Common myeloid progenitor, CD34-positive (primary cell): ENCODE measurements around the gene PDE11A.

Experiments
- CTCF ChIA-PET: fragments of 350-600 bp; sonication (Branson Sonifier 250); formaldehyde crosslinking; loops from one replicate; lab custom pipeline; 2021; ENCODE audit warnings: antibody characterized with exemption; lab: Charles Lee
- POLR2A ChIA-PET: fragments of 350-600 bp; sonication (Branson Sonifier 250); formaldehyde crosslinking; loops from one replicate; lab custom pipeline; 2021; ENCODE audit warnings: antibody characterized with exemption; lab: Charles Lee
- DNase-seq, 3 donors: peaks; one replicate each; pipeline versions ENCODE4 v3.0.0 to v3.0.0-alpha.2; 2013
- H3K27ac ChIP-seq, 2 experiments: 1 replicate in 1 of 2; 2 replicates in 1 of 2; pipeline ENCODE4 v1.7.0; 2013; ENCODE audit warnings: inconsistent platforms in 2 of 2, low read length in 2 of 2, mild to moderate bottlenecking in 2 of 2, low read depth in 1 of 2, moderate library complexity in 1 of 2; ENCODE audit not compliant: severe bottlenecking in 2 of 2, insufficient read depth in 1 of 2, poor library complexity in 1 of 2
- H3K27me3 ChIP-seq, 5 experiments: replicated peaks in 2 of 5; 1 replicate in 3 of 5; 2 replicates in 2 of 5; pipeline versions ENCODE4 v1.6.1 to v1.7.0; 2013; ENCODE audit warnings: low read length in 4 of 5, mild to moderate bottlenecking in 2 of 5, moderate library complexity in 2 of 5, inconsistent platforms in 1 of 5; ENCODE audit not compliant: insufficient read depth in 5 of 5, control insufficient read depth in 4 of 5
- H3K36me3 ChIP-seq, 4 experiments: 1 replicate in 2 of 4; 2 replicates in 2 of 4; pipeline versions ENCODE4 v1.6.1 to v1.7.0; 2013; ENCODE audit warnings: low read length in 3 of 4, control low read depth in 1 of 4, mild to moderate bottlenecking in 1 of 4; ENCODE audit not compliant: control insufficient read depth in 4 of 4, insufficient read depth in 4 of 4
- H3K4me1 ChIP-seq, 4 experiments: 1 replicate in 3 of 4; 2 replicates in 1 of 4; pipeline versions ENCODE4 v1.6.1 to v1.7.1; 2013; ENCODE audit warnings: low read length in 3 of 4, mild to moderate bottlenecking in 3 of 4, control low read depth in 1 of 4, inconsistent platforms in 1 of 4, moderate library complexity in 1 of 4; ENCODE audit not compliant: control insufficient read depth in 4 of 4, insufficient read depth in 4 of 4; ENCODE audit errors: control extremely low read depth in 1 of 4
- H3K4me3 ChIP-seq, 7 experiments: 1 replicate in 4 of 7; 2 replicates in 3 of 7; pipeline versions ENCODE4 v1.5.1 to v1.7.0; 2013; ENCODE audit warnings: mild to moderate bottlenecking in 7 of 7, low read length in 6 of 7, moderate library complexity in 6 of 7, inconsistent platforms in 2 of 7, low read depth in 2 of 7, control low read depth in 1 of 7; ENCODE audit not compliant: insufficient read depth in 4 of 7, control insufficient read depth in 1 of 7; ENCODE audit errors: extremely low read depth in 1 of 7
- H3K9me3 ChIP-seq, 5 experiments: 1 replicate in 4 of 5; 2 replicates in 1 of 5; pipeline versions ENCODE4 v1.6.1 to v1.7.1; 2013; ENCODE audit warnings: low read length in 4 of 5, mild to moderate bottlenecking in 2 of 5, inconsistent platforms in 1 of 5, low read depth in 1 of 5, moderate library complexity in 1 of 5; ENCODE audit not compliant: control insufficient read depth in 4 of 5, insufficient read depth in 2 of 5; ENCODE audit errors: control extremely low read depth in 1 of 5
- WGBS: methylation state at CpG from one replicate; pipeline ENCODE4 v1.1.5; 2013; ENCODE audit not compliant: insufficient coverage; 5-methylcytosine and 5-hydroxymethylcytosine counted together

PDE11A gene

GRCh38 chr2:177604271-177605065 lies 468.1 kb downstream of the PDE11A start:
- Histone ChIP-seq H3K27ac (no peak overlapping the region), H3K4me3 (no peak overlapping the region), H3K9me3 (peaks cover 0 to 3% (median 0%) of the 10 kb centered on the region in 5 experiments), H3K4me1 (peaks cover 0 to under 1% (median 0%) of the 10 kb centered on the region in 4 experiments), H3K36me3 (no peaks in the 10 kb centered on the region), H3K27me3 (no peaks in the 10 kb centered on the region)
- POLR2A ChIA-PET = no interaction called here
- CTCF ChIA-PET = interaction anchor here (0.7 to 1.9 kb wide), 13 partner anchors 11 to 440 kb away, joined by 3 to 8 read pairs (median 4); no protein-coding TSS in a partner anchor
- DNase-seq = peak; percentile 36 to 55 (median 47)
- whole genome bisulfite sequencing = 100% methylated on average over 2 of the region's 3 CpGs

- no peak overlapping the region for H3K27ac ChIP-seq
- peaks cover 0 to 7% (median 0%) of the 10 kb centered on the region in 4 experiments for H3K4me1 ChIP-seq
- H3K27me3 ChIP-seq = no peaks in the 10 kb centered on the region
- CTCF ChIA-PET = interaction anchor here (0.9 to 1.9 kb wide), 11 partner anchors 10 to 439 kb away, joined by 3 to 8 read pairs (median 4); no protein-coding TSS in a partner anchor
- no peak overlapping the region for H3K4me3 ChIP-seq
- peaks cover 0 to 3% (median 0%) of the 10 kb centered on the region in 5 experiments for H3K9me3 ChIP-seq
- POLR2A ChIA-PET = no interaction called here
- WGBS = no CpG with 5 or more reads among the region's 3 CpGs
- DNase-seq = no peak
- no peaks in the 10 kb centered on the region for H3K36me3 ChIP-seq
Observed at GRCh38 chr2:177603768-177604167, 468.8 kb downstream of the PDE11A start.

- Histone ChIP-seq H3K4me3 (no peak overlapping the region), H3K27ac (no peak overlapping the region), H3K27me3 (no peaks in the 10 kb centered on the region), H3K9me3 (peaks cover 0 to 3% (median 0%) of the 10 kb centered on the region in 5 experiments), H3K36me3 (no peaks in the 10 kb centered on the region), H3K4me1 (peaks cover 0 to 9% (median 0%) of the 10 kb centered on the region in 4 experiments)
- POLR2A ChIA-PET = no interaction called here
- CTCF ChIA-PET = interaction anchor here (1.2 to 2.2 kb wide), 4 partner anchors 11 to 268 kb away, joined by 3 to 8 read pairs (median 5); no protein-coding TSS in a partner anchor
- no peak for DNase-seq
- WGBS = no CpG with 5 or more reads among the region's 5 CpGs
Observed at GRCh38 chr2:177603181-177603580, 469.4 kb downstream of the PDE11A start.

- no peaks in the 10 kb centered on the region for H3K27me3 ChIP-seq
- ChIA-PET CTCF (interaction anchor here (0.7 to 2.2 kb wide), 5 partner anchors 10 to 464 kb away, joined by 3 to 6 read pairs (median 3); no protein-coding TSS in a partner anchor), POLR2A (interaction anchor here (0.6 kb wide), 1 partner anchor 22 kb away, joined by 5 read pairs; no protein-coding TSS in a partner anchor)
- no peaks in the 10 kb centered on the region for H3K36me3 ChIP-seq
- H3K27ac ChIP-seq = no peak overlapping the region
- no peak for DNase-seq
- no peak overlapping the region for H3K4me3 ChIP-seq
- peaks cover 0 to 3% (median 0%) of the 10 kb centered on the region in 5 experiments for H3K9me3 ChIP-seq
- WGBS = 94% methylated on average over 2 of the region's 2 CpGs
- peaks cover 0 to 9% (median 0%) of the 10 kb centered on the region in 4 experiments for H3K4me1 ChIP-seq
Observed at GRCh38 chr2:177602611-177603164, 469.9 kb downstream of the PDE11A start.

GRCh38 chr2:177600917-177601316 lies 471.7 kb downstream of the PDE11A start:
- no peak overlapping the region for H3K4me3 ChIP-seq
- 100% methylated on average over 2 of the region's 2 CpGs for WGBS
- ChIA-PET CTCF (interaction anchor here (1.8 to 2.2 kb wide), 2 partner anchors 8 to 16 kb away, joined by 6 read pairs; no protein-coding TSS in a partner anchor), POLR2A (no interaction called here)
- no peaks in the 10 kb centered on the region for H3K36me3 ChIP-seq
- H3K27me3 ChIP-seq = no peaks in the 10 kb centered on the region
- H3K9me3 ChIP-seq = peaks cover 0 to 3% (median 0%) of the 10 kb centered on the region in 5 experiments
- H3K4me1 ChIP-seq = peaks cover 0 to 9% (median 0%) of the 10 kb centered on the region in 4 experiments
- no peak overlapping the region for H3K27ac ChIP-seq
- DNase-seq = no peak

- ChIA-PET CTCF (interaction anchor here (0.9 to 1.8 kb wide), 2 partner anchors 17 to 181 kb away, joined by 3 to 6 read pairs; no protein-coding TSS in a partner anchor), POLR2A (no interaction called here)
- WGBS = 100% methylated on average over 2 of the region's 2 CpGs
- no peak for DNase-seq
- peaks cover 0 to 3% (median 0%) of the 10 kb centered on the region in 5 experiments for H3K9me3 ChIP-seq
- no peaks in the 10 kb centered on the region for H3K27me3 ChIP-seq
- no peaks in the 10 kb centered on the region for H3K36me3 ChIP-seq
- no peak overlapping the region for H3K4me3 ChIP-seq
- H3K4me1 ChIP-seq = peaks cover 0 to 9% (median 0%) of the 10 kb centered on the region in 4 experiments
- no peak overlapping the region for H3K27ac ChIP-seq
Observed at GRCh38 chr2:177599956-177600355, 472.6 kb downstream of the PDE11A start.
